Measurements from ENCODE around the gene FOXJ3.

DNA sequence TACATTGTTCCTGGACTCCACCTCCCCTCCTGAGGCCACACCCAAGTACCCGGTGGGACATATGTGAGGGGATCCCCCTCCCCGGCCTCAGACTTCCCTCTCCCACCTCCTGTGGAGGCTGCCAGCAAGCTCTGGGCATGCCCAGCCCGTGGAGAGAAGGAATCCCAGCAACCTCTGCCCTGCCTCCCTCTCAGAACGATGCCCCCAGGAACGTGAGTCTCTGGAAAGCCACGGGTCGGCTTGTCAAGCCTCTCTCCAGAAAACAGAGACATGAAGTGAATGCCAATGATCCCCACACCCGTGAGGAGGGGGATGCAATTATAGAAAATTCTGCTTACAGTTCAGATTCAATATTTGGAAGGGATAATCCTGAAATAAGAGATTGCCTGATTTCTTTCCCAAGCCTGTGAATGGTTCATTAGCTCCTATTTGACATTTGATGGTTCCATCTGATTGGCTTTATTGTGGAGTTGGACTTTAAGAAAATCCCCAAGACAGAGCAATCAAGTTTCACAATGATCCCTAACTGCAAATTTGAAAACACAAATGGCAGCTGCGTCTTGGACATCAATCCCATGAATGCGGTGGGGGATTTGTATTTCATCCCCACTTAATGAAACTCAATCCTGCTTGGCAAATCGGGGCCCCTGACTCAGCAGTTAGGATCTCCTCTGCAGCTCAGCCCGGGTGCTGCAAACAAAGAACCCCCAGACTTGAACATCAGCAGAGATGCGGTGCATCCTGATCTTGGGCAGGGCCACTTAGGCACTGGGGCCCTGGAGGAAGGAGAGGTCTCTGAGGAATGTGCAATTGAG, 190.9 kb downstream of the FOXJ3 start:
- no peak for TF ChIP-seq YY1 (IDR thresholded peaks at IDR 0.05; ENCODE audit: insufficient read depth, insufficient read length)
- TF ChIP-seq SUZ12 (IDR thresholded peaks at IDR 0.05; ENCODE audit: extremely low read depth, insufficient read depth, insufficient read length), result no peak
